Loucy (cell line): ENCODE measurements around the gene TADA3.

Experiments used
- H2AFZ ChIP-seq: fragments of 200-600 bp; sonication (generic); 2 replicates; pipeline ENCODE4 v1.6.0; 2016; ENCODE audit warnings: antibody characterized with exemption, mild to moderate bottlenecking, low read length, moderate library complexity
- H3F3A ChIP-seq: fragments of 200-600 bp; 2 replicates; pipeline ENCODE4 v1.6.0; 2016; ENCODE audit warnings: antibody characterized with exemption, low read depth, mild to moderate bottlenecking
- H3K27me3 ChIP-seq: fragments of 200-600 bp; sonication (generic); 2 replicates; pipeline ENCODE4 v1.6.1; 2014; ENCODE audit warnings: low read length, mild to moderate bottlenecking; ENCODE audit not compliant: insufficient read depth, poor library complexity, severe bottlenecking
- H3K36me3 ChIP-seq: fragments of 200-600 bp; sonication (generic); 2 replicates; pipeline ENCODE4 v1.6.1; 2016; ENCODE audit warnings: low read length; ENCODE audit not compliant: insufficient read depth
- H3K4me1 ChIP-seq: fragments of 200-600 bp; sonication (generic); 2 replicates; pipeline ENCODE4 v1.5.1; 2014; ENCODE audit warnings: low read length, mild to moderate bottlenecking; ENCODE audit not compliant: insufficient read depth, poor library complexity, severe bottlenecking
- H3K4me2 ChIP-seq: fragments of 200-600 bp; sonication (generic); 2 replicates; pipeline ENCODE4 v1.6.0; 2014; ENCODE audit warnings: antibody characterized with exemption, low read length, low read depth, mild to moderate bottlenecking; ENCODE audit not compliant: poor library complexity, severe bottlenecking
- H3K4me3 ChIP-seq: fragments of 200-600 bp; sonication (generic); 2 replicates; pipeline ENCODE4 v1.5.1; 2014; ENCODE audit warnings: low read length, mild to moderate bottlenecking, mixed read lengths; ENCODE audit not compliant: poor library complexity, severe bottlenecking
- H3K79me2 ChIP-seq: fragments of 200-600 bp; sonication (generic); 2 replicates; pipeline ENCODE4 v1.6.1; 2014; ENCODE audit warnings: low read length; ENCODE audit not compliant: insufficient read depth
- H3K9ac ChIP-seq: fragments of 200-600 bp; sonication (generic); 2 replicates; pipeline ENCODE4 v1.6.0; 2014; ENCODE audit warnings: mild to moderate bottlenecking, low read depth, low read length, moderate library complexity; ENCODE audit not compliant: poor library complexity, severe bottlenecking
- H3K9me2 ChIP-seq: fragments of 200-600 bp; sonication (generic); replicated peaks from 2 replicates; pipeline ENCODE4 v1.6.1; 2016; ENCODE audit warnings: low read depth, low read length, mixed read lengths
- H3K9me3 ChIP-seq: fragments of 200-600 bp; sonication (generic); 2 replicates; pipeline ENCODE4 v1.6.1; 2014; ENCODE audit warnings: mild to moderate bottlenecking, antibody characterized with exemption, low read length, low read depth; ENCODE audit not compliant: insufficient read depth
- H4K20me1 ChIP-seq: fragments of 200-600 bp; sonication (generic); 2 replicates; pipeline ENCODE4 v1.6.0; 2014; ENCODE audit warnings: antibody characterized with exemption, low read length, mild to moderate bottlenecking; ENCODE audit not compliant: insufficient read depth, poor library complexity, severe bottlenecking
- EZH2phosphoT487 ChIP-seq: fragments of 200-600 bp; IDR thresholded peaks from 2 replicates; pipeline ENCODE4 v1.6.1; 2018; ENCODE audit warnings: antibody characterized with exemption, mild to moderate bottlenecking, moderate library complexity, borderline replicate concordance
- TF ChIP-seq, protein P1 (sequence below): fragments of 200-600 bp; sonication (generic); conservative IDR thresholded peaks from 2 replicates; pipeline ENCODE4 v1.5.1; 2014; ENCODE audit warnings: mild to moderate bottlenecking, antibody characterized with exemption, low read length

The TADA3 gene

DNA sequence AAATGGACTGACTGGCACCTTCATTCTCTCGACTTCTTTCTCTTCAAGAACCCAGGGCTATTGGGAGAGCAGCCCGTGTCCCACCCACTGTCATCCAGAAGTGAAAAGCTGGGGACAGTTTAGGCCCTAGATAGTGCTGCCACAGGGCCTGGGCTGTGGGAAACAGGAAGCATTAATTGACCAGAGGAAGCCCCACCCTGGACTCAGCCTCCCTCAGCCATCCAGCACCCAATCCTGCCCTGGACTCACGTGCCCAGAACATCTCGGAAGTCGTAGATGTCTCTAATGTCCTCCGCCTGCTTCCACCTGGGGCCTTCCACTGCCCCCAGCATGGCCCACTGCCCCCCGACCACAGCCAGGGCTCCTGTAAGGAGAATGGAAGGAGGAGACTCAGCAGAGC is 24.9 kb downstream of the TADA3 start:
- Histone ChIP-seq H4K20me1 (no peaks in the 10 kb centered on the region), H3K9ac (no peak overlapping the region), H3K27me3 (no peaks in the 10 kb centered on the region), H3K79me2 (no peaks in the 10 kb centered on the region), H3K4me3 (no peak overlapping the region), H3K4me2 (no peak overlapping the region), H3K4me1 (peaks cover 10% of the 10 kb centered on the region), H3K36me3 (no peaks in the 10 kb centered on the region), H3F3A (no peaks in the 10 kb centered on the region), H2AFZ (no peak overlapping the region), H3K9me2 (no peaks in the 10 kb centered on the region), H3K9me3 (no peaks in the 10 kb centered on the region)
- TF ChIP-seq, protein P1, sequence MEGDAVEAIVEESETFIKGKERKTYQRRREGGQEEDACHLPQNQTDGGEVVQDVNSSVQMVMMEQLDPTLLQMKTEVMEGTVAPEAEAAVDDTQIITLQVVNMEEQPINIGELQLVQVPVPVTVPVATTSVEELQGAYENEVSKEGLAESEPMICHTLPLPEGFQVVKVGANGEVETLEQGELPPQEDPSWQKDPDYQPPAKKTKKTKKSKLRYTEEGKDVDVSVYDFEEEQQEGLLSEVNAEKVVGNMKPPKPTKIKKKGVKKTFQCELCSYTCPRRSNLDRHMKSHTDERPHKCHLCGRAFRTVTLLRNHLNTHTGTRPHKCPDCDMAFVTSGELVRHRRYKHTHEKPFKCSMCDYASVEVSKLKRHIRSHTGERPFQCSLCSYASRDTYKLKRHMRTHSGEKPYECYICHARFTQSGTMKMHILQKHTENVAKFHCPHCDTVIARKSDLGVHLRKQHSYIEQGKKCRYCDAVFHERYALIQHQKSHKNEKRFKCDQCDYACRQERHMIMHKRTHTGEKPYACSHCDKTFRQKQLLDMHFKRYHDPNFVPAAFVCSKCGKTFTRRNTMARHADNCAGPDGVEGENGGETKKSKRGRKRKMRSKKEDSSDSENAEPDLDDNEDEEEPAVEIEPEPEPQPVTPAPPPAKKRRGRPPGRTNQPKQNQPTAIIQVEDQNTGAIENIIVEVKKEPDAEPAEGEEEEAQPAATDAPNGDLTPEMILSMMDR, result no peak
- TF ChIP-seq EZH2phosphoT487, result no peak

DNA sequence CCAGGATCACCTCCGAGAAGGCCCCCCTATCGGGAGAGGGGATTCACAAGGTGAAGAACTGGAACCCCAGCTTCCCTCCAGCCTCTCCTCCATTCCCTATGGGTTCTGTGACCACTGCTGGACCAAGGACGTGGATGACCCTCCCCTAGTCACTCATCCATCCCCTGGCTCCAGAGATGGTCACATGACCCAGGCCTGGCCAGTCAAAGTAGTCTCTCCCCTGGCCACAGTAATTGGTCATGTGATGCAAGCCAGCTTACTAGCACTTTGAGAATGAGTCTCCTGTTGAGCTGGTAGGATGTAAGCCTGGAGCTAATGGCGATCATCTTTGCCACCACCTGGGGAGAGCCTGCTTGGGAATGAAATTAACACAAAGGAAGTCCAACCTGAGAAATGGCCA is 26.4 kb downstream of the TADA3 start:
- Histone ChIP-seq H3K9me2 (no peaks in the 10 kb centered on the region), H3K9me3 (no peaks in the 10 kb centered on the region), H3K36me3 (no peaks in the 10 kb centered on the region), H3K4me3 (no peak overlapping the region), H3F3A (no peaks in the 10 kb centered on the region), H3K4me1 (peaks cover 10% of the 10 kb centered on the region), H3K4me2 (no peak overlapping the region), H3K27me3 (no peaks in the 10 kb centered on the region), H3K79me2 (no peaks in the 10 kb centered on the region), H2AFZ (no peak overlapping the region), H3K9ac (no peak overlapping the region), H4K20me1 (no peaks in the 10 kb centered on the region)
- TF ChIP-seq EZH2phosphoT487, result no peak
- TF ChIP-seq, protein P1, result no peak

DNA sequence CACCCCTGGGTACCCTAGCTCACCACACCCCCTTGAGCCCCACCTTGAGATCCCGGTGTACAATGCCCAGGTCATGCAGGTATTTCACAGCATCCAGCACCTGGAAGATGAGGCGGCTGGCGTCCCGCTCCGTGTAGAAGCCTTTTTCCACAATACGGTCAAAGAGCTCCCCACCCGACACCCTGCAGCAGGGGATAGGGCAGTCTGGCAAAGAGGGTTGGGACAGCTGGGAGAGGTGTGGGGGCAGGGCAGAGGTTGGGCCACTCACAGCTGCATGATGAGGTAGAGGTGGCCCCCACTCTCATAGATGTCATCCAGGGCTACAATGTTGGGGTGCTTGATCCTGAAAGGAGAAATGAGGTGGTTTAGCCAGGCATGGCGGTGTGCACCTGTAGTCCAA is 29.4 kb downstream of the TADA3 start:
- Histone ChIP-seq H3K36me3 (peaks cover 5% of the 10 kb centered on the region; the same call in 1 of the 2 replicates), H3K27me3 (no peaks in the 10 kb centered on the region), H3F3A (no peaks in the 10 kb centered on the region)

More for the DNA sequence above, 29.4 kb downstream of the TADA3 start:
- no peak for TF ChIP-seq EZH2phosphoT487
- TF ChIP-seq, protein P1, result no peak
- Histone ChIP-seq H3K4me1 (peaks cover 9% of the 10 kb centered on the region), H3K9ac (no peak overlapping the region), H3K79me2 (no peaks in the 10 kb centered on the region), H3K4me3 (no peak overlapping the region), H4K20me1 (no peaks in the 10 kb centered on the region), H3K9me2 (no peaks in the 10 kb centered on the region), H2AFZ (no peak overlapping the region), H3K4me2 (no peak overlapping the region), H3K9me3 (no peaks in the 10 kb centered on the region)
